Heart right ventricle (tissue), 16 donors: ENCODE data around the gene ONECUT3. TPM values are rescaled to one million over a fixed set of nuclear protein-coding genes. Genes with fewer than 3 reads are reported as not detected.

Source experiments
- ATAC-seq, 8 donors: fragments of 200-7000 bp; cut with Tn5 transposase; one replicate each; pipeline ENCODE4 v1.9.1; 2020; ENCODE audit warnings: mild to moderate bottlenecking in 8 of 8, moderate library complexity in 8 of 8, moderate number of reproducible peaks in 1 of 8
- DNase-seq, 2 donors: peaks; one replicate each; pipeline ENCODE4 v3.0.0-alpha.2; 2020
- H3K27ac ChIP-seq, 10 donors: fragments of 200-600 bp; sonication (generic) in 2 of 10; one replicate each; pipeline versions ENCODE4 v1.5.0 to v1.8.0; 2020 to 2022; ENCODE audit warnings: mild to moderate bottlenecking in 3 of 10
- H3K27me3 ChIP-seq, 7 donors: fragments of 200-600 bp; one replicate each; pipeline ENCODE4 v1.8.0; 2021 to 2022; ENCODE audit warnings: mild to moderate bottlenecking in 2 of 7
- H3K36me3 ChIP-seq, 9 donors: fragments of 200-600 bp; sonication (generic) in 1 of 9; one replicate each; pipeline versions ENCODE4 v1.5.0 to v1.8.0; 2020 to 2022; ENCODE audit warnings: mild to moderate bottlenecking in 2 of 9
- H3K4me1 ChIP-seq, 9 donors: fragments of 200-600 bp; sonication (generic) in 1 of 9; one replicate each; pipeline versions ENCODE4 v1.5.0 to v1.8.0; 2020 to 2022; ENCODE audit warnings: mild to moderate bottlenecking in 4 of 9
- H3K4me3 ChIP-seq, 10 donors: fragments of 200-600 bp; sonication (generic) in 2 of 10; one replicate each; pipeline versions ENCODE4 v1.5.0 to v1.8.0; 2020 to 2022; ENCODE audit warnings: mild to moderate bottlenecking in 7 of 10, moderate library complexity in 2 of 10
- H3K9me3 ChIP-seq, 11 donors: fragments of 200-600 bp in 10 of 11; sonication (generic) in 2 of 11; one replicate each; pipeline versions ENCODE4 v1.5.0 to v1.8.0; 2013 to 2022; ENCODE audit warnings: mild to moderate bottlenecking in 2 of 11, control low read depth in 1 of 11, moderate library complexity in 1 of 11
- CTCF ChIP-seq, 9 donors: fragments of 200-600 bp; sonication (generic) in 2 of 9; IDR thresholded peaks; one replicate each; pipeline versions ENCODE4 v1.5.0 to v1.8.0; 2021 to 2022; ENCODE audit warnings: antibody characterized with exemption in 9 of 9, mild to moderate bottlenecking in 5 of 9, moderate library complexity in 1 of 9
- WGBS, 2 donors: extraction: QIAGEN DNeasy Blood & Tissue Kit; methylation state at CpG; one replicate each; pipeline ENCODE4 v1.1.7; 2013; ENCODE audit warnings: inconsistent platforms in 1 of 2; 5-methylcytosine and 5-hydroxymethylcytosine counted together
- intact Hi-C, 10 donors: fragments of 100-400 bp; cut with DNase I; formaldehyde crosslinking; loops; one replicate each; pipeline versions ENCODE4 v1.11.1 to v1.14.2; 2022
- polyA plus RNA-seq, 2 donors: library from polyadenylated mRNA; stranded (reverse); fragments of 200-250 nt; gene quantifications; one replicate each; pipeline ENCODE4 v1.2.3, GENCODE V29; 2013
- total RNA-seq, 10 donors: library from RNA; stranded (reverse); fragmentation: NEBNext Ultra II Directional in 3 of 10; extraction: Animal tissue kit (Norgen Biotek cat#: 25700) in 3 of 10; gene quantifications; one replicate each; pipeline versions ENCODE4 v1.2.1 to v1.2.4, GENCODE V29; 2021 to 2023
- donor health status: Arrhythmogenic right ventricular cardiomyopathy.
- donor health status: ischemic (EF 13 %, LVEDD 7.1; RV severe dilation, severe dysfunction).
- donor health status: healthy with polysubstance abuse.
- donor health status: DM: no; HTN: yes; CAD: no.
- donor health status: DM: no; HTN: no; CAD: no.
- donor health status: ischemic (EF 25% LVEDD 6.9; RV normal size, moderate dysfunction).
- donor health status: ischemic (EF 25% LVEDD 5.7; RV mildly dilated, moderate dysfunction).
- donor health status: healthy.
- donor health status: DM: yes; HTN: yes; CAD: no.
- donor health status: Ischemic cardiomyopathy.
- donor health status: ischemic (EF 35%, LVEDD 5.7; RV mildly dilated, moderate dysfunction).
- donor health status: nonischemic (EF 11% LVEDD 7.7; RV severe dilation, severe dysfunction).
- donor health status: DM: yes; HTN: yes; CAD: no.
- donor health status: PGD.
- donor health status: ischemic (EF 29% LVEDD 5.4; RV normal size, mild dysfunction).
- donor health status: nonischemic (EF 23%, LVEDD 6.1; RV moderate dilation, normal function).

ONECUT3 gene
- total and polyA plus RNA-seq, 12 donors, result not detected

GRCh38 chr19:1752009-1752756 lies 1.1 kb upstream of the ONECUT3 start:
- peaks cover 10 to 39% (median 23%) of the 10 kb centered on the region in 9 donors for H3K4me1 ChIP-seq

GRCh38 chr19:1754018-1754635 lies 821 bp downstream of the ONECUT3 start:
- WGBS, 2 donors, result 1% methylated on average over 69 to 102 of the region's 105 CpGs
- H3K27ac ChIP-seq, result no peak overlapping the region
- no peaks in the 10 kb centered on the region for H3K9me3 ChIP-seq
- H3K4me3 ChIP-seq, result no peak overlapping the region
- no peak for TF ChIP-seq CTCF (IDR thresholded peaks at IDR 0.05)
- H3K36me3 ChIP-seq, result no peaks in the 10 kb centered on the region
- DNase-seq (no peak), ATAC-seq (no peak)
- H3K4me1 ChIP-seq, result peaks cover 2 to 37% (median 19%) of the 10 kb centered on the region in 9 donors
- intact Hi-C loops, result no loop called here
- peaks cover 73 to 91% (median 89%) of the 10 kb centered on the region in 7 donors for H3K27me3 ChIP-seq

More at GRCh38 chr19:1752009-1752756, 1.1 kb upstream of the ONECUT3 start:
- intact Hi-C loops, result no loop called here
- H3K4me3 ChIP-seq, result no peak overlapping the region
- no peaks in the 10 kb centered on the region for H3K9me3 ChIP-seq
- no peaks in the 10 kb centered on the region for H3K36me3 ChIP-seq
- TF ChIP-seq CTCF (IDR thresholded peaks at IDR 0.05), result no peak
- H3K27ac ChIP-seq, result no peak overlapping the region
- H3K27me3 ChIP-seq, result peaks cover 66 to 90% (median 87%) of the 10 kb centered on the region in 7 donors
- WGBS, 2 donors, result 4 to 5% methylated on average over 16 of the region's 16 CpGs
- no peak for DNase-seq
- ATAC-seq, result no peak

GRCh38 chr19:1754636-1755466 lies 1.5 kb downstream of the ONECUT3 start:
- DNase-seq (no peak), ATAC-seq (no peak)
- TF ChIP-seq CTCF (IDR thresholded peaks at IDR 0.05), result no peak
- intact Hi-C loops, result no loop called here
- no peak overlapping the region for H3K27ac ChIP-seq
- WGBS, 2 donors, result 1% methylated on average over 76 to 80 of the region's 80 CpGs
- no peaks in the 10 kb centered on the region for H3K36me3 ChIP-seq
- no peaks in the 10 kb centered on the region for H3K9me3 ChIP-seq
- H3K4me3 ChIP-seq, result no peak overlapping the region
- peaks cover 75 to 91% (median 89%) of the 10 kb centered on the region in 7 donors for H3K27me3 ChIP-seq
- H3K4me1 ChIP-seq, result peaks cover 0 to 29% (median 12%) of the 10 kb centered on the region in 9 donors

GRCh38 chr19:1755467-1756171 lies 2.3 kb downstream of the ONECUT3 start:
- intact Hi-C loops, result no loop called here
- WGBS, 2 donors, result 0 to 2% methylated on average over 43 of the region's 43 CpGs
- Histone ChIP-seq H3K9me3 (no peaks in the 10 kb centered on the region), H3K4me3 (no peak overlapping the region), H3K36me3 (no peaks in the 10 kb centered on the region), H3K4me1 (peaks cover 0 to 22% (median 9%) of the 10 kb centered on the region in 9 donors), H3K27ac (no peak overlapping the region), H3K27me3 (peaks cover 71 to 91% (median 89%) of the 10 kb centered on the region in 7 donors)
- ATAC-seq, result no peak
- no peak for TF ChIP-seq CTCF (IDR thresholded peaks at IDR 0.05)
- no peak for DNase-seq
